ENCODE data around the gene S100A12.
"Not testable (repeated sequence)": the region's sequence is repeated elsewhere in the genome, so short reads cannot be mapped to it uniquely, and the experiment has no call there.

- not testable (repeated sequence) for TF ChIP-seq CTCF (IDR thresholded peaks at IDR 0.05; ENCODE audit: insufficient read depth, low read length); POLR2AphosphoS5 (IDR thresholded peaks at IDR 0.05; ENCODE audit: low read depth); REST (IDR thresholded peaks at IDR 0.05; ENCODE audit: insufficient replicate concordance, low read depth); GABPA (IDR thresholded peaks at IDR 0.05; ENCODE audit: low read depth); SPI1 (IDR thresholded peaks at IDR 0.05; ENCODE audit: borderline replicate concordance, low read depth)
These were observed 31.9 kb upstream of the S100A12 start for GRCh38 chr1:153407274-153407673.

Measured in HL-60 (cell line).